ENCODE results near the gene MGLL.
A peak's percentile ranks its signal among the peaks of the same experiment; 100 is the strongest.

MGLL gene

DNA sequence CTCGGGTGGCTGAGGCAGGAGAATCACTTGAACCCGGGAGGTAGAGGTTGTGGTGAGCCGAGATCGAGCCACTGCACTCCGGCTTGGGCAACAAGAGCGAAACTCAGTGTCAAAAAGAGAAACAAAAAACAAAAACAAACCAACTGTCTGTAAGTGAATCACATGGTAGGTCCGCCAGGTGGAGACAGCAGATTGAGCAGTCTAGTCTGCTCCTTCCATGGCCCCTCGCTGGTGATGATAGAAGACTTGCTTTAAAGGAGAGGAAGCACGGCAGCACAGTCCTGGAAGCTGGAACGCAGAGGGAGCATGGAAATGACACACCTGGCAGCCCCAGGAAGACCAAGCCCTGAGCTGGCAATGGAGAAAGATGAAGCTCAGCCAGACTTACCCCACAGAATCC is 31.4 kb upstream of the MGLL start:
- Mint-ChIP-seq H3K4me1 (peaks cover 8% of the 10 kb centered on the region), H3K4me3 (no peak overlapping the region), H3K27me3 (ENCODE audit: low read depth) (peaks cover 15% of the 10 kb centered on the region), H3K36me3 (ENCODE audit: low read depth) (no peaks in the 10 kb centered on the region), H3K9me3 (no peaks in the 10 kb centered on the region), H3K27ac (no peak overlapping the region)
- TF ChIP-seq, protein P1, sequence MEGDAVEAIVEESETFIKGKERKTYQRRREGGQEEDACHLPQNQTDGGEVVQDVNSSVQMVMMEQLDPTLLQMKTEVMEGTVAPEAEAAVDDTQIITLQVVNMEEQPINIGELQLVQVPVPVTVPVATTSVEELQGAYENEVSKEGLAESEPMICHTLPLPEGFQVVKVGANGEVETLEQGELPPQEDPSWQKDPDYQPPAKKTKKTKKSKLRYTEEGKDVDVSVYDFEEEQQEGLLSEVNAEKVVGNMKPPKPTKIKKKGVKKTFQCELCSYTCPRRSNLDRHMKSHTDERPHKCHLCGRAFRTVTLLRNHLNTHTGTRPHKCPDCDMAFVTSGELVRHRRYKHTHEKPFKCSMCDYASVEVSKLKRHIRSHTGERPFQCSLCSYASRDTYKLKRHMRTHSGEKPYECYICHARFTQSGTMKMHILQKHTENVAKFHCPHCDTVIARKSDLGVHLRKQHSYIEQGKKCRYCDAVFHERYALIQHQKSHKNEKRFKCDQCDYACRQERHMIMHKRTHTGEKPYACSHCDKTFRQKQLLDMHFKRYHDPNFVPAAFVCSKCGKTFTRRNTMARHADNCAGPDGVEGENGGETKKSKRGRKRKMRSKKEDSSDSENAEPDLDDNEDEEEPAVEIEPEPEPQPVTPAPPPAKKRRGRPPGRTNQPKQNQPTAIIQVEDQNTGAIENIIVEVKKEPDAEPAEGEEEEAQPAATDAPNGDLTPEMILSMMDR (IDR thresholded peaks at IDR 0.05; ENCODE audit: unreplicated experiment in 3 of 3): no peak

DNA sequence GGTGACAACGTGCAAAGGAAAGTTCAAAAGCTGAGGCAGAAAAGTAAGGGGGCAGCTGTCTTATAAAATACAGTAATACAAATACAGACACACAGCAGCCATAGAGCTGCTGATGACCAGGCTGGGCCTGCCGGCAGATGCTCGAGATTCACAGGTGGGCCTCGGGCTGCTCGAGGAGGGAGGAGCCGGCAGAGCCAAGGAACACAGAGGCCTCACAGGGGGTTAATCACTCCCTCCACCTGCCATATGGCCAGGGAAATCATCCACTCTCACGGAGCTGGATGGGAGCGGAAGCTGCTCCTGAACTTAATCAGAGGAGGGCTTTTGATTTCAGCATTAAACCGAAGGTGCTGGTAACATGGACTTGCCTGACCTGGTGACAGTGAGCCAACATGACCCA is 29.6 kb upstream of the MGLL start:
- Mint-ChIP-seq H3K36me3 (ENCODE audit: low read depth) (no peaks in the 10 kb centered on the region), H3K27ac (no peak overlapping the region), H3K4me1 (peaks cover 15% of the 10 kb centered on the region), H3K9me3 (no peaks in the 10 kb centered on the region), H3K27me3 (ENCODE audit: low read depth) (peaks cover 15% of the 10 kb centered on the region), H3K4me3 (no peak overlapping the region)
- TF ChIP-seq, protein P1 (IDR thresholded peaks at IDR 0.05; ENCODE audit: unreplicated experiment in 3 of 3): no peak

DNA sequence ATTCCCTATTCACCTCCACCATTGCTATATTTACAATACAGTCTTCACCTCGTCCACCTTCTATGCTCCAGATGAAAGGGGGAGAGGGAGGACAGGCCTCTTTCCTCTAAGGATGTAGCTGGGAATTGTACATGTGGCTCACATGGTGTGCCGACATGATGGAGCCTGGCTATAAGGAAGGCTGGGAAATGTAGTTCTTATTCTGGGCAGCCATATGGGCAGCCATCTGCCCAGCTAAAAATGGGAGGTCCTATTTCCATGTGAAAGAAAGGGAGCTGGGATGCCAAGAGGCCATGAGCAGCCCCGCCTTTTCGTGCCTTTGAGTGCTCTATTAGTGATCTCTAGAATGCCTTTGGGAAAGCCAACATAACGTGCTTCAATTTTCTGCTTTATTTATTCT is 27.1 kb upstream of the MGLL start:
- H3K36me3 Mint-ChIP-seq (ENCODE audit: low read depth): no peaks in the 10 kb centered on the region
- H3K27ac Mint-ChIP-seq: no peak overlapping the region
- H3K27me3 Mint-ChIP-seq (ENCODE audit: low read depth): peaks cover 20% of the 10 kb centered on the region
- H3K9me3 Mint-ChIP-seq: no peaks in the 10 kb centered on the region
- TF ChIP-seq, protein P1 (IDR thresholded peaks at IDR 0.05; ENCODE audit: unreplicated experiment in 3 of 3): no peak
- peaks cover 15% of the 10 kb centered on the region for H3K4me1 Mint-ChIP-seq
- H3K4me3 Mint-ChIP-seq: no peak overlapping the region

DNA sequence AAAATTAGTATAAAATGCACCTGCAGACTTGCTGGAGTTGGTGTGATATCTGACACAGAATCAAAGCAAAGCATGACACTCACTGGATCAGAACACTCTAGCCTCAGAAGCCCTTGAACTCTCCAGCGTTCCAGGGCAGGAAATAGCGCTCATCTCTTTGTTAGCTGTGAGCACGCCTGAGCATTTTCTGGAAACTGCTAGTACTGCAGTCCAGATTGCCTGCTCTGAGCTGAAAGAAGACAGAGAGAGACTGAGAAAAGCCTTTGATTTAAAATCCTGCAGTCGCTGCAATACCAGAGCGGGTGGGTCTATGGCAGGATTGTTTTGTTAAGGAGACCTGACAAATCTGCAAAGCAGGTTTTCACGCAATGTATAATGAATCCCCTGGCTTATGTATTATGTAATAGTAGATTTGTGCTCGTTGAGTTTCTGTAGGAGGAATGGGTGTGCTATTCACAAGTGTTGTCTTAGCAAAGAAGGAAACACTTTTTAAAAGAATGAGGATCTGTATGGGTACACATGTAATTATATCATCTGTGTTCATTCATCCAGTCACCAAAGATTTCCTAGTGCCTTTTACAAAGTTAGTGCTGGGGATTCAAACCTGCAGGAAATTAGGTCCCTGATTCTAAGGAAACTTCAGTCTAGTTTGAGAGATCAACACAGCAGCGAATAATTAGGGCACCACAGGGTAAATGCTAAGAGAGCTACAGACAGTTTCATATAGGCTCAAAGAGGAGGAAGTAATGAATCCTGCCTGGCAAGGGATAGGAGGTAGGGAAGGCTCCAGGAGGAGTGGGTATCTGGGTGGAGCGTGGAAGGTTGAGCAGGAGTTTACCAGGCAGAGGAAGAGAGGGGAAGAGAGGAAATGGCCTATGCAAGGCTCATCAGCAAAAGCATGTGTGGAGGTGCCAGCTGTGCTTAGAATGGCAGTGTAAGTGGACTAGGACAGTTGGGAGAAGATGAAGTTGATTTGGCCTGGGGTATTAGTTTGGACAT is 26.1 kb upstream of the MGLL start:
- no peak overlapping the region for H3K4me3 Mint-ChIP-seq
- H3K9me3 Mint-ChIP-seq: no peaks in the 10 kb centered on the region
- H3K36me3 Mint-ChIP-seq (ENCODE audit: low read depth): no peaks in the 10 kb centered on the region
- TF ChIP-seq, protein P1 (IDR thresholded peaks at IDR 0.05; ENCODE audit: unreplicated experiment in 3 of 3): peak in 2 of 3 experiments; percentile 12 to 16
- peaks cover 14% of the 10 kb centered on the region for H3K27me3 Mint-ChIP-seq (ENCODE audit: low read depth)
- H3K4me1 Mint-ChIP-seq: peaks cover 16% of the 10 kb centered on the region
- H3K27ac Mint-ChIP-seq: peak overlapping the region in 2 of 3 experiments; percentile 11 to 12

DNA sequence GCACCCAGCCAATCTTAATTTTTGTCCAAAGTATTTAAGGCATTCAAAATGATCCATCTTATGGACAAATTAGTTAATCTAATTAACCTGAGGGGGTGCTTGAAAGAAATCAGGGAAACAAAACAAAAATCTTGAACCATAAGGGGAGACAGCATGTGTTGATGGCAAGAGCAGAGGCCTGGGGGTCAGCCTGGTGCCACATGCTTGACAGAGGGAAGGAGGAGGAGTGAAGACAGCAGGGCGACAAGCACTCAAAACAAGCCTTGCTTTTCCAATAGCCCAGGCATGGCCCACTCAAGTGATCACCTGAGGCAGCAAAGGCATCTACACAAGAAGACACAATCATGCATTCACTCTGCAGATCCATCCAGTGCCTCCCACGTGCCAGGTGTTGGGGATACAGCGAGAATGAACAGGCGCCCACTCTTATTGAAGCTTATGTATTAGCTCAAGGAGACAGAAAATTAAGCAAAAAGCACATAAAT is 25.0 kb upstream of the MGLL start:
- Mint-ChIP-seq H3K9me3 (no peaks in the 10 kb centered on the region), H3K4me3 (no peak overlapping the region), H3K36me3 (ENCODE audit: low read depth) (no peaks in the 10 kb centered on the region), H3K4me1 (peaks cover 21% of the 10 kb centered on the region), H3K27ac (peak overlapping the region in 1 of 3 experiments; percentile 21), H3K27me3 (ENCODE audit: low read depth) (peaks cover 14% of the 10 kb centered on the region)
- TF ChIP-seq, protein P1 (IDR thresholded peaks at IDR 0.05; ENCODE audit: unreplicated experiment in 3 of 3): no peak
